ENCODE data around the gene MISP3. TPM values are rescaled to one million over a fixed set of nuclear protein-coding genes. Genes with fewer than 3 reads are reported as not detected.
A peak's percentile ranks its signal among the peaks of the same experiment; 100 is the strongest.

Gene MISP3
- total RNA-seq, 1 donor from 2014 or later, result 0.26 TPM

DNA sequence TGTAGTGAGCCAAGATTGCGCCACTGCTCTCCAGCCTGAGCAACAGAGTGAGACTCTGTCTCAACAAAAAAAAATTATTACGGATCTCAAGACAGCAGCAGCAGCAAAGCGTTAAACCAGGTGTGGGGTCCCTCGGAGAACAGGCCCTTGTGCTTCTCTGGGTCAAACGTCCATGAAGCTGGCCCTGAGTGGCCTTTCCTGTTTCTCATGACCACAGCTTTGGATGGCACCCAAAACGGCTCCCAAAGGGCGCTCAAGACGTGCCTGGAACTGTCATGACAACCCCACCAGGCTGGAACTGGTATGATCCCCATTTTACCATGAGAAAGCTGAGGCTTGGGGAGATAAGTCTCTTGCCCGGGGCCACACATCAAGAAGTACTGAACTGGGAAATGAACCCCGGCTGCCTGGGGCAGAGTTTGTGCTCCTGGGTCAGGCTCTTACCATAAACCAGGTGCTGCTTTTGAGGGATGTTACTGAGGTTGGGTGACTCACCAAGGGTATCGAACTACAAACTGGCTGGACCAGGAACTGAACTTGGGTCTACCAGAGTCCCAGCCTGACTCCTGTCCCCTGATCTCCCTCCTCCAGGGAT lies 29.6 kb downstream of the MISP3 start:
- DNase-seq (ENCODE audit: low read depth), result peak; percentile 30
- TF ChIP-seq, protein P1, sequence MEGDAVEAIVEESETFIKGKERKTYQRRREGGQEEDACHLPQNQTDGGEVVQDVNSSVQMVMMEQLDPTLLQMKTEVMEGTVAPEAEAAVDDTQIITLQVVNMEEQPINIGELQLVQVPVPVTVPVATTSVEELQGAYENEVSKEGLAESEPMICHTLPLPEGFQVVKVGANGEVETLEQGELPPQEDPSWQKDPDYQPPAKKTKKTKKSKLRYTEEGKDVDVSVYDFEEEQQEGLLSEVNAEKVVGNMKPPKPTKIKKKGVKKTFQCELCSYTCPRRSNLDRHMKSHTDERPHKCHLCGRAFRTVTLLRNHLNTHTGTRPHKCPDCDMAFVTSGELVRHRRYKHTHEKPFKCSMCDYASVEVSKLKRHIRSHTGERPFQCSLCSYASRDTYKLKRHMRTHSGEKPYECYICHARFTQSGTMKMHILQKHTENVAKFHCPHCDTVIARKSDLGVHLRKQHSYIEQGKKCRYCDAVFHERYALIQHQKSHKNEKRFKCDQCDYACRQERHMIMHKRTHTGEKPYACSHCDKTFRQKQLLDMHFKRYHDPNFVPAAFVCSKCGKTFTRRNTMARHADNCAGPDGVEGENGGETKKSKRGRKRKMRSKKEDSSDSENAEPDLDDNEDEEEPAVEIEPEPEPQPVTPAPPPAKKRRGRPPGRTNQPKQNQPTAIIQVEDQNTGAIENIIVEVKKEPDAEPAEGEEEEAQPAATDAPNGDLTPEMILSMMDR (IDR thresholded peaks at IDR 0.05; ENCODE audit: insufficient read depth, low read length, severe bottlenecking), result no peak
- peaks cover 10% of the 10 kb centered on the region for H3K36me3 ChIP-seq (ENCODE audit: control insufficient read depth, insufficient read depth, low read length)
- H3K27me3 ChIP-seq (ENCODE audit: control insufficient read depth, insufficient read depth, low read length), result no peaks in the 10 kb centered on the region
- FAIRE-seq, result no peak
- no peak overlapping the region for H3K4me3 ChIP-seq (ENCODE audit: low read depth, low read length)

GRCh38 chr19:14102756-14103155 lies 30.2 kb downstream of the MISP3 start:
- TF ChIP-seq, protein P1 (IDR thresholded peaks at IDR 0.05; ENCODE audit: insufficient read depth, low read length, severe bottlenecking), result no peak
- FAIRE-seq (no peak), DNase-seq (ENCODE audit: low read depth) (no peak)
- peaks cover 10% of the 10 kb centered on the region for H3K36me3 ChIP-seq (ENCODE audit: control insufficient read depth, insufficient read depth, low read length)
- H3K4me3 ChIP-seq (ENCODE audit: low read depth, low read length), result no peak overlapping the region
- H3K27me3 ChIP-seq (ENCODE audit: control insufficient read depth, insufficient read depth, low read length), result no peaks in the 10 kb centered on the region

GRCh38 chr19:14103310-14103709 lies 30.7 kb downstream of the MISP3 start:
- TF ChIP-seq, protein P1 (IDR thresholded peaks at IDR 0.05; ENCODE audit: insufficient read depth, low read length, severe bottlenecking), result no peak
- H3K36me3 ChIP-seq (ENCODE audit: control insufficient read depth, insufficient read depth, low read length), result peaks cover 10% of the 10 kb centered on the region
- no peak for DNase-seq (ENCODE audit: low read depth)
- H3K27me3 ChIP-seq (ENCODE audit: control insufficient read depth, insufficient read depth, low read length), result no peaks in the 10 kb centered on the region
- H3K4me3 ChIP-seq (ENCODE audit: low read depth, low read length), result no peak overlapping the region
- no peak for FAIRE-seq

DNA sequence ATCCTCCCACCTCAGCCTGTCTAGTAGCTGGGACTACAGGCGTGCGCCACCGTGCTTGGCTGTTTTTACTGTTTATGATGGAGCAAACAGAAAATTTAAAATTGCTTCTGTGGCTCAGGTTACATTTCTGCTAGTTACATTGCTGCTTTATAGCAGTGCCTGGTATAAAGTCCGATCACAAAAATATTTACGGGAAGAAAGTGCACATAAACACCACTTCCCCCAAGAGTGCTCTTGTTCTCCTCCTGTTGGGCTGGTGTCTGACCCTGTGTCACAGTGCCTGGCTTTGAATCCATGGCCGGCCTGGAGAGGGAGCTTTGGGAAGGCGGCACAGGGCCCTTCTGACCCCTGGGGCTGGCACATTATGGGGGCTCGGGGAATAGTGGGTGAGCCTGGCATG lies 33.1 kb downstream of the MISP3 start:
- no peaks in the 10 kb centered on the region for H3K27me3 ChIP-seq (ENCODE audit: control insufficient read depth, insufficient read depth, low read length)
- TF ChIP-seq, protein P1 (IDR thresholded peaks at IDR 0.05; ENCODE audit: insufficient read depth, low read length, severe bottlenecking), result no peak
- FAIRE-seq (no peak), DNase-seq (ENCODE audit: low read depth) (no peak)
- H3K4me3 ChIP-seq (ENCODE audit: low read depth, low read length), result no peak overlapping the region
- peaks cover 10% of the 10 kb centered on the region for H3K36me3 ChIP-seq (ENCODE audit: control insufficient read depth, insufficient read depth, low read length)

DNA sequence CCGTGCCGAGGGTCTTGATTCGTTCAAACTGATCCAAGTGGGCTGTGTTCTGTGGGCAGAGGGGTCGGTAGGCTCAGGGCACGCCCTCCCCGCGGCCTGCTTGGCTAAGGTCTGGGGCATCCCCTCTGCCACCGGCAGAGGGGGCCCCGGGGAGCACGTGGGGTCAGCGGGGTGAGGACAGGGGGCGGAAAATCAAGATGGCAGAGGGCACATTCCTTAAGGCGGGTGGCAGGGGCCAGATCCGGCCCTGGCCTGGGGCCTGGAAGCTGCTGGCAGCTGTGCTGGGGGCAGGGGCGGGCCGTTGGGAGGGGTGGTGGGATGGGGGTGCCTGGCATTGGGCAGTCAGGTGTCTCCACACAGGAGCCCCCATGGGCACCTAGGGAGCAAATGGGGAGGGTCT lies 34.3 kb downstream of the MISP3 start:
- DNase-seq (ENCODE audit: low read depth) (no peak), FAIRE-seq (no peak)
- H3K27me3 ChIP-seq (ENCODE audit: control insufficient read depth, insufficient read depth, low read length), result no peaks in the 10 kb centered on the region
- H3K4me3 ChIP-seq (ENCODE audit: low read depth, low read length), result no peak overlapping the region
- TF ChIP-seq, protein P1 (IDR thresholded peaks at IDR 0.05; ENCODE audit: insufficient read depth, low read length, severe bottlenecking), result no peak
- peaks cover 7% of the 10 kb centered on the region for H3K36me3 ChIP-seq (ENCODE audit: control insufficient read depth, insufficient read depth, low read length)

Measured in bronchial epithelial cell (primary cell).